Measurements from ENCODE around the gene USP34.

- TF ChIP-seq CTCF (conservative IDR thresholded peaks at IDR 0.05; ENCODE audit: low read depth in 2 of 2): no peak
- no peak for TF ChIP-seq POLR2AphosphoS5 (IDR thresholded peaks at IDR 0.05; ENCODE audit: low read depth)
- no peak for TF ChIP-seq REST (IDR thresholded peaks at IDR 0.05; ENCODE audit: unreplicated experiment)
- TF ChIP-seq EZH2phosphoT487 (IDR thresholded peaks at IDR 0.05; ENCODE audit: unreplicated experiment): no peak
- no peak for TF ChIP-seq JUNB (IDR thresholded peaks at IDR 0.05; ENCODE audit: unreplicated experiment)
- no peak for TF ChIP-seq STAT1 (IDR thresholded peaks at IDR 0.05; ENCODE audit: unreplicated experiment)
- no peak for TF ChIP-seq NANOG (IDR thresholded peaks at IDR 0.05; ENCODE audit: borderline replicate concordance)
- no peak for TF ChIP-seq EZH2 (IDR thresholded peaks at IDR 0.05; ENCODE audit: low read depth, unreplicated experiment)
- TF ChIP-seq ETS1 (IDR thresholded peaks at IDR 0.05): no peak
- no peak for TF ChIP-seq CREB1 (CRISPR knock-in tag; IDR thresholded peaks at IDR 0.05; ENCODE audit: low read depth)
- TF ChIP-seq ZNF114 (CRISPR knock-in tag; IDR thresholded peaks at IDR 0.05): no peak
- TF ChIP-seq ZNF331 (CRISPR knock-in tag; IDR thresholded peaks at IDR 0.05; ENCODE audit: low read depth): no peak
These were observed 14.4 kb upstream of the USP34 start for GRCh38 chr2:61485281-61485680.
